ENCODE data around the gene KCNIP4.

- no peak for TF ChIP-seq CTCF (IDR thresholded peaks at IDR 0.05)
- TF ChIP-seq POLR2A (IDR thresholded peaks at IDR 0.05) = no peak
- TF ChIP-seq EP300 (IDR thresholded peaks at IDR 0.05) = no peak
Observed at GRCh38 chr4:21320034-21320433, 628.5 kb downstream of the KCNIP4 start.

Measured in tibial nerve (tissue), 4 donors.